WTC11 (cell line): ENCODE results near the gene MYH1. TPM values are rescaled to one million over a fixed set of nuclear protein-coding genes. Genes with fewer than 3 reads are reported as not detected.

Experiments
- ATAC-seq: fragments of 200-7000 bp; cut with Tn5 transposase; 2 replicates; pipeline ENCODE4 v1.10.0; 2021; ENCODE audit warnings: mild to moderate bottlenecking, moderate library complexity
- Bru-seq: library from RNA; stranded (reverse); fragments of 400-500 nt; gene quantifications from one replicate; lab custom pipeline; 2021; lab: Mats Ljungman, UMichigan
- CTCF ChIA-PET: fragments of 300-600 bp; sonication (Branson Sonifier 250); formaldehyde crosslinking; loops from one replicate; lab custom pipeline; 2021; ENCODE audit warnings: antibody characterized with exemption; lab: Charles Lee
- POLR2A ChIA-PET: fragments of 350-600 bp; sonication (Branson Sonifier 250); formaldehyde crosslinking; loops from one replicate; lab custom pipeline; 2021; ENCODE audit warnings: antibody characterized with exemption; lab: Charles Lee
- DNase-seq: peaks from one replicate; pipeline ENCODE4 v3.0.0; 2021; ENCODE audit warnings: low spot score
- H3K27ac Mint-ChIP-seq: 2 replicates; pipeline ENCODE4 v1.8.0; 2021; ENCODE audit warnings: mixed read lengths
- H3K27me3 Mint-ChIP-seq: 2 replicates; pipeline ENCODE4 v1.8.0; 2021; ENCODE audit warnings: low read depth, mild to moderate bottlenecking, moderate library complexity, mixed read lengths
- H3K36me3 Mint-ChIP-seq: 2 replicates; pipeline ENCODE4 v1.8.0; 2021; ENCODE audit warnings: mixed read lengths
- H3K4me1 Mint-ChIP-seq: 2 replicates; pipeline ENCODE4 v1.8.0; 2022; ENCODE audit warnings: mixed read lengths
- H3K4me3 Mint-ChIP-seq: 2 replicates; pipeline ENCODE4 v1.8.0; 2021; ENCODE audit warnings: mild to moderate bottlenecking, moderate library complexity, mixed read lengths
- H3K9me3 Mint-ChIP-seq: 2 replicates; pipeline ENCODE4 v1.8.0; 2021; ENCODE audit warnings: mixed read lengths
- ATF1 ChIP-seq: sonication (generic); formaldehyde crosslinking; IDR thresholded peaks from 2 replicates; pipeline ENCODE4 v1.8.1; 2023; ENCODE audit warnings: mild to moderate bottlenecking, moderate library complexity, missing genetic modification reagents
- CREM ChIP-seq: sonication (generic); formaldehyde crosslinking; IDR thresholded peaks from 2 replicates; pipeline ENCODE4 v1.8.1; 2022; ENCODE audit warnings: mild to moderate bottlenecking, missing genetic modification reagents, moderate library complexity
- ETV6 ChIP-seq: sonication (generic); formaldehyde crosslinking; IDR thresholded peaks from 2 replicates; pipeline ENCODE4 v1.8.1; 2022; ENCODE audit warnings: mild to moderate bottlenecking, missing genetic modification reagents
- FOXP1 ChIP-seq: sonication (generic); formaldehyde crosslinking; IDR thresholded peaks from 2 replicates; pipeline ENCODE4 v1.8.0; 2022; ENCODE audit warnings: missing genetic modification reagents, mild to moderate bottlenecking, moderate library complexity, borderline replicate concordance
- HMGA2 ChIP-seq: fragments of 250-450 bp; sonication (Bioruptor Pico); IDR thresholded peaks from 2 replicates; pipeline ENCODE4 v1.4.0; 2021; ENCODE audit warnings: mild to moderate bottlenecking, moderate library complexity
- JAZF1 ChIP-seq: fragments of 250-450 bp; sonication (Bioruptor Pico); IDR thresholded peaks from 2 replicates; pipeline ENCODE4 v1.9.0; 2021; ENCODE audit warnings: moderate library complexity, mild to moderate bottlenecking, inconsistent platforms
- KAT7 ChIP-seq: sonication (generic); formaldehyde crosslinking; IDR thresholded peaks from 2 replicates; pipeline ENCODE4 v1.8.1; 2023; ENCODE audit warnings: missing genetic modification reagents, mild to moderate bottlenecking, borderline replicate concordance
- MXD4 ChIP-seq: fragments of 250-450 bp; sonication (Bioruptor Pico); IDR thresholded peaks from 2 replicates; pipeline ENCODE4 v1.8.0; 2021; ENCODE audit warnings: mild to moderate bottlenecking, moderate library complexity, borderline replicate concordance
- NFE2L1 ChIP-seq: sonication (generic); formaldehyde crosslinking; IDR thresholded peaks from 2 replicates; pipeline ENCODE4 v1.8.1; 2023; ENCODE audit warnings: missing genetic modification reagents
- OVOL2 ChIP-seq: fragments of 250-450 bp; sonication (Bioruptor Pico); IDR thresholded peaks from 2 replicates; pipeline ENCODE4 v1.9.0; 2021; ENCODE audit warnings: mild to moderate bottlenecking, borderline replicate concordance
- RORB ChIP-seq: fragments of 250-450 bp; sonication (Bioruptor Pico); IDR thresholded peaks from 2 replicates; pipeline ENCODE4 v1.9.0; 2021; ENCODE audit warnings: mild to moderate bottlenecking
- ZBTB21 ChIP-seq: sonication (generic); formaldehyde crosslinking; IDR thresholded peaks from 2 replicates; pipeline ENCODE4 v1.8.1; 2023; ENCODE audit warnings: mild to moderate bottlenecking, missing genetic modification reagents, borderline replicate concordance
- ZNF416 ChIP-seq: fragments of 250-450 bp; sonication (Bioruptor Pico); IDR thresholded peaks from 2 replicates; pipeline ENCODE4 v1.9.0; 2021; ENCODE audit warnings: mild to moderate bottlenecking, inconsistent platforms
- ZNF423 ChIP-seq: fragments of 250-450 bp; sonication (Bioruptor Pico); IDR thresholded peaks from 2 replicates; pipeline ENCODE4 v2.1.2; 2022; ENCODE audit warnings: mild to moderate bottlenecking, moderate library complexity
- long read RNA-seq, 3 experiments: library from RNA in 1 of 3; library from capped mRNA in 1 of 3; library from polyadenylated mRNA in 1 of 3; unstranded in 2 of 3; stranded (forward) in 1 of 3; transcript quantifications; one replicate each; pipeline ENCODE4 v2.0.0, GENCODE V29; 2021
- total RNA-seq: library from RNA; stranded (reverse); gene quantifications from 3 replicates; pipeline ENCODE4 v1.2.3, GENCODE V29; 2021
- TF ChIP-seq, protein P1 (sequence below): sonication (generic); formaldehyde crosslinking; IDR thresholded peaks from 2 replicates; pipeline ENCODE4 v1.8.1; 2023; ENCODE audit warnings: mild to moderate bottlenecking, missing genetic modification reagents, moderate library complexity
- TF ChIP-seq, protein P2 (sequence below): sonication (generic); formaldehyde crosslinking; IDR thresholded peaks from 2 replicates; pipeline ENCODE4 v1.8.1; 2022; ENCODE audit warnings: missing genetic modification reagents, borderline replicate concordance
- TF ChIP-seq, protein P3 (sequence below): sonication (generic); formaldehyde crosslinking; IDR thresholded peaks from 2 replicates; pipeline ENCODE4 v1.8.1; 2023; ENCODE audit warnings: mild to moderate bottlenecking, missing genetic modification reagents
- TF ChIP-seq, protein P4 (sequence below): sonication (generic); formaldehyde crosslinking; IDR thresholded peaks from 2 replicates; pipeline ENCODE4 v1.8.1; 2023; ENCODE audit warnings: mild to moderate bottlenecking, moderate library complexity, missing genetic modification reagents
- TF ChIP-seq, protein P5 (sequence below): fragments of 250-450 bp; sonication (Bioruptor Pico); IDR thresholded peaks from 2 replicates; pipeline ENCODE4 v1.9.0; 2021; ENCODE audit warnings: moderate library complexity, mild to moderate bottlenecking, inconsistent platforms, borderline replicate concordance
- TF ChIP-seq, protein P6 (sequence below): fragments of 250-450 bp; sonication (Bioruptor Pico); IDR thresholded peaks from 2 replicates; pipeline ENCODE4 v1.8.0; 2021; ENCODE audit warnings: mild to moderate bottlenecking

MYH1 gene
- total RNA-seq, result not detected in 3 replicates
- not detected for Bru-seq, nascent RNA
- long read RNA-seq, experiment 1, result 0 reads
- long read RNA-seq, experiment 2, result 0 reads
- long read RNA-seq, experiment 3, result 0 reads

DNA sequence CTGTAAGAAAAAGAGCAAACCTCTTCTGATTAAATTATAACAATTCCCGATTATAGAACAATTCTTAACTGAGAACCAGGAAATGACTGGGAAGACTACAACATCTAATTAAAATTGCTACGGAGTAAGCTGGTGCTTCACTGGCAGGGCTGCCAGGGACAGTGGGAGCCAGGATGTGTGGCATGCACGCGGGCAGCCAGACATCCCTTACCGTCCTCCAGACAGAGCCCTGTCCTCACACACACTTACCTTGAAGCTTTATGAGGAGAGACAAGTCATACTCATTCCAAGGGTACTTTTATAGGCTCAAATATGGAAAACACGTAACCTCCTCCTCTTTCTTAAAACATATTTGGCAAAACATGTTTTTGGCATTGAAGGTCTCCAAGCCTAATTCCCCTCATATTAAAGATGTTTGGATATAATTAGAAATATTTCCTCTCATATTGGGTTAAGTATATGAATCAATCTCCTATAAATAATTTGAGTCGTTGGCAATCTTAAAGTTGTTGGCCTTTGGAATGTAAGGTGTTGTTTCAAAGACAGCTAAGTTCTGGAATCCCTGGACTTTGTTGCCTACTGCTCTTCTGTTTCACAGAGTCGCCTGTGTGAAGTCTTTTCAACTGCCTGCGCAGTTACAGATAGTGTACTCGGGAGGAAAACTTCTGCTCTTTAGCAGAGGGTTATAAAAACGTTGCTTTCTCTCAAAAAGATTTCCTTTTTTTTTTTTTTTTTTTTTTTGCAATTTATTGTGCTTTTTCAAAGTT, at the start of gene MYH1:
Gene MYH1, minus strand, starts transcription at position 272 of the 767 bp plus-strand sequence. CDS start 1,900 bp downstream, outside the sequence.
- TF ChIP-seq, protein P1, sequence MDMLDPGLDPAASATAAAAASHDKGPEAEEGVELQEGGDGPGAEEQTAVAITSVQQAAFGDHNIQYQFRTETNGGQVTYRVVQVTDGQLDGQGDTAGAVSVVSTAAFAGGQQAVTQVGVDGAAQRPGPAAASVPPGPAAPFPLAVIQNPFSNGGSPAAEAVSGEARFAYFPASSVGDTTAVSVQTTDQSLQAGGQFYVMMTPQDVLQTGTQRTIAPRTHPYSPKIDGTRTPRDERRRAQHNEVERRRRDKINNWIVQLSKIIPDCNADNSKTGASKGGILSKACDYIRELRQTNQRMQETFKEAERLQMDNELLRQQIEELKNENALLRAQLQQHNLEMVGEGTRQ, result no peak
- TF ChIP-seq ATF1 (CRISPR knock-in tag) (no peak), ZNF416 (CRISPR knock-in tag) (no peak), FOXP1 (CRISPR knock-in tag) (no peak), MXD4 (no peak)
- TF ChIP-seq, protein P2, sequence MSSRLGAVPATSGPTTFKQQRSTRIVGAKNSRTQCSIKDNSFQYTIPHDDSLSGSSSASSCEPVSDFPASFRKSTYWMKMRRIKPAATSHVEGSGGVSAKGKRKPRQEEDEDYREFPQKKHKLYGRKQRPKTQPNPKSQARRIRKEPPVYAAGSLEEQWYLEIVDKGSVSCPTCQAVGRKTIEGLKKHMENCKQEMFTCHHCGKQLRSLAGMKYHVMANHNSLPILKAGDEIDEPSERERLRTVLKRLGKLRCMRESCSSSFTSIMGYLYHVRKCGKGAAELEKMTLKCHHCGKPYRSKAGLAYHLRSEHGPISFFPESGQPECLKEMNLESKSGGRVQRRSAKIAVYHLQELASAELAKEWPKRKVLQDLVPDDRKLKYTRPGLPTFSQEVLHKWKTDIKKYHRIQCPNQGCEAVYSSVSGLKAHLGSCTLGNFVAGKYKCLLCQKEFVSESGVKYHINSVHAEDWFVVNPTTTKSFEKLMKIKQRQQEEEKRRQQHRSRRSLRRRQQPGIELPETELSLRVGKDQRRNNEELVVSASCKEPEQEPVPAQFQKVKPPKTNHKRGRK (CRISPR knock-in tag), result no peak
- TF ChIP-seq, protein P3, sequence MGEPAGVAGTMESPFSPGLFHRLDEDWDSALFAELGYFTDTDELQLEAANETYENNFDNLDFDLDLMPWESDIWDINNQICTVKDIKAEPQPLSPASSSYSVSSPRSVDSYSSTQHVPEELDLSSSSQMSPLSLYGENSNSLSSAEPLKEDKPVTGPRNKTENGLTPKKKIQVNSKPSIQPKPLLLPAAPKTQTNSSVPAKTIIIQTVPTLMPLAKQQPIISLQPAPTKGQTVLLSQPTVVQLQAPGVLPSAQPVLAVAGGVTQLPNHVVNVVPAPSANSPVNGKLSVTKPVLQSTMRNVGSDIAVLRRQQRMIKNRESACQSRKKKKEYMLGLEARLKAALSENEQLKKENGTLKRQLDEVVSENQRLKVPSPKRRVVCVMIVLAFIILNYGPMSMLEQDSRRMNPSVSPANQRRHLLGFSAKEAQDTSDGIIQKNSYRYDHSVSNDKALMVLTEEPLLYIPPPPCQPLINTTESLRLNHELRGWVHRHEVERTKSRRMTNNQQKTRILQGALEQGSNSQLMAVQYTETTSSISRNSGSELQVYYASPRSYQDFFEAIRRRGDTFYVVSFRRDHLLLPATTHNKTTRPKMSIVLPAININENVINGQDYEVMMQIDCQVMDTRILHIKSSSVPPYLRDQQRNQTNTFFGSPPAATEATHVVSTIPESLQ (CRISPR knock-in tag), result no peak
- TF ChIP-seq, protein P4, sequence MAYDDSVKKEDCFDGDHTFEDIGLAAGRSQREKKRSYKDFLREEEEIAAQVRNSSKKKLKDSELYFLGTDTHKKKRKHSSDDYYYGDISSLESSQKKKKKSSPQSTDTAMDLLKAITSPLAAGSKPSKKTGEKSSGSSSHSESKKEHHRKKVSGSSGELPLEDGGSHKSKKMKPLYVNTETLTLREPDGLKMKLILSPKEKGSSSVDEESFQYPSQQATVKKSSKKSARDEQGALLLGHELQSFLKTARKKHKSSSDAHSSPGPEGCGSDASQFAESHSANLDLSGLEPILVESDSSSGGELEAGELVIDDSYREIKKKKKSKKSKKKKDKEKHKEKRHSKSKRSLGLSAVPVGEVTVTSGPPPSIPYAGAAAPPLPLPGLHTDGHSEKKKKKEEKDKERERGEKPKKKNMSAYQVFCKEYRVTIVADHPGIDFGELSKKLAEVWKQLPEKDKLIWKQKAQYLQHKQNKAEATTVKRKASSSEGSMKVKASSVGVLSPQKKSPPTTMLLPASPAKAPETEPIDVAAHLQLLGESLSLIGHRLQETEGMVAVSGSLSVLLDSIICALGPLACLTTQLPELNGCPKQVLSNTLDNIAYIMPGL (CRISPR knock-in tag), result no peak
- ChIA-PET POLR2A (interaction anchor here (0.7 kb wide), 1 partner anchor 101 kb away, joined by 3 read pairs; no protein-coding TSS in a partner anchor), CTCF (interaction anchor here (0.7 kb wide), 1 partner anchor 120 kb away, joined by 5 read pairs; no protein-coding TSS in a partner anchor)
- H3K36me3 Mint-ChIP-seq, result no peaks in the 10 kb centered on the region
- H3K4me1 Mint-ChIP-seq, result peaks cover 5% of the 10 kb centered on the region
- peaks cover 7% of the 10 kb centered on the region for H3K9me3 Mint-ChIP-seq
- H3K4me3 Mint-ChIP-seq, result no peak within 1 kb of the TSS
- H3K27ac Mint-ChIP-seq, result no peak within 1 kb of the TSS
- DNase-seq (no peak), ATAC-seq (no peak)
- H3K27me3 Mint-ChIP-seq, result no peaks in the 10 kb centered on the region

DNA sequence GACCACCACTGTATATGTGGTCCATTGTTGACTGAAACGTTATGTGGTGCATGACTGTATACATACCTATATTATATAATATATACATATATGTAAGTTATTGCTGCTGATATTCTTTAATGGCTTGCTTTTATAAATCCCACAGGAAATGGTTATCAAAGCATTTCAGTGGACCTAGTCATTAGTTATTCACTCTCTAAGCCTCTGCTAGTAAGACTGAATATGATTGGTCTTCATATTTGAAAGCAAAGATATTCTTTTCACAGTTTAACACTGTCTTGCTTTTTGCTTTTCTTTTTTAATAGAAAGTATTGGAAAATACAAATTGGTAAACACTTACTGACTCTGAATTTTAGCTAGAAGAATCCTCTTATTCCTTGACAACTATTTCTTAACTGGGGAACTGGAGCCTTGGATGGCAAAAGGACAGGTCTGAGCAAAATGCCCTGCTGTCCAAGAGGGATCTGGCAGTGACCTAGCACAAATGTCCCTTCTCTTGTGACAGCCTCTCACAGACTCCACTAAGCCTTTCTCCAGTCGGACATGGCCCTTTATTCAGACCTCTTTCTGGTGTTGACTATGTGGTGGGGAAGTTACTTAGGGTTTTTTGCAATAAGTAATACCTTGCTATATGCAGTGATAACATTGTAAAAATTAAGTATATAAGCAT, 45.8 kb upstream of the MYH1 start:
- H3K4me1 Mint-ChIP-seq, result no peaks in the 10 kb centered on the region
- peaks cover 7% of the 10 kb centered on the region for H3K9me3 Mint-ChIP-seq
- H3K36me3 Mint-ChIP-seq, result no peaks in the 10 kb centered on the region
- no peak overlapping the region for H3K27ac Mint-ChIP-seq
- ATAC-seq, result no peak
- H3K4me3 Mint-ChIP-seq, result no peak overlapping the region
- DNase-seq, result no peak
- H3K27me3 Mint-ChIP-seq, result no peaks in the 10 kb centered on the region
- ChIA-PET CTCF (no interaction called here), POLR2A (no interaction called here)
- TF ChIP-seq, protein P5, sequence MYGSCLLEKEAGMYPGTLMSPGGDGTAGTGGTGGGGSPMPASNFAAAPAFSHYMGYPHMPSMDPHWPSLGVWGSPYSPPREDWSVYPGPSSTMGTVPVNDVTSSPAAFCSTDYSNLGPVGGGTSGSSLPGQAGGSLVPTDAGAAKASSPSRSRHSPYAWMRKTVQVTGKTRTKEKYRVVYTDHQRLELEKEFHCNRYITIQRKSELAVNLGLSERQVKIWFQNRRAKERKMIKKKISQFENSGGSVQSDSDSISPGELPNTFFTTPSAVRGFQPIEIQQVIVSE (CRISPR knock-in tag), result no peak
- no peak for TF ChIP-seq KAT7
- TF ChIP-seq NFE2L1, result no peak
- no peak for TF ChIP-seq JAZF1 (CRISPR knock-in tag)
- TF ChIP-seq RORB (CRISPR knock-in tag), result no peak
- TF ChIP-seq, protein P2 (CRISPR knock-in tag), result no peak
- TF ChIP-seq ZBTB21, result no peak
- TF ChIP-seq, protein P4 (CRISPR knock-in tag), result no peak
- TF ChIP-seq ETV6 (CRISPR knock-in tag), result no peak
- no peak for TF ChIP-seq ZNF423 (CRISPR knock-in tag)
- no peak for TF ChIP-seq HMGA2 (CRISPR knock-in tag)
- no peak for TF ChIP-seq CREM (CRISPR knock-in tag)
- TF ChIP-seq MXD4, result no peak
- TF ChIP-seq, protein P6, sequence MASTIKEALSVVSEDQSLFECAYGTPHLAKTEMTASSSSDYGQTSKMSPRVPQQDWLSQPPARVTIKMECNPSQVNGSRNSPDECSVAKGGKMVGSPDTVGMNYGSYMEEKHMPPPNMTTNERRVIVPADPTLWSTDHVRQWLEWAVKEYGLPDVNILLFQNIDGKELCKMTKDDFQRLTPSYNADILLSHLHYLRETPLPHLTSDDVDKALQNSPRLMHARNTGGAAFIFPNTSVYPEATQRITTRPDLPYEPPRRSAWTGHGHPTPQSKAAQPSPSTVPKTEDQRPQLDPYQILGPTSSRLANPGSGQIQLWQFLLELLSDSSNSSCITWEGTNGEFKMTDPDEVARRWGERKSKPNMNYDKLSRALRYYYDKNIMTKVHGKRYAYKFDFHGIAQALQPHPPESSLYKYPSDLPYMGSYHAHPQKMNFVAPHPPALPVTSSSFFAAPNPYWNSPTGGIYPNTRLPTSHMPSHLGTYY (CRISPR knock-in tag), result no peak
- TF ChIP-seq OVOL2 (CRISPR knock-in tag), result no peak
